ENCODE data around the gene ARL8A.
"Not testable (repeated sequence)": the region's sequence is repeated elsewhere in the genome, so short reads cannot be mapped to it uniquely, and the experiment has no call there.

- TF ChIP-seq CTCF (IDR thresholded peaks at IDR 0.05; ENCODE audit: low read length); EZH2 (optimal IDR thresholded peaks at IDR 0.05; ENCODE audit: low read depth, low read length); EZH2phosphoT487 (IDR thresholded peaks at IDR 0.05; ENCODE audit: low read length): not testable (repeated sequence)
Measured at GRCh38 chr1:202167054-202167453, 22.5 kb upstream of the ARL8A start.
